Measurements from ENCODE around the gene INSRR. TPM values are rescaled to one million over a fixed set of nuclear protein-coding genes. Genes with fewer than 3 reads are reported as not detected.

The INSRR gene
- polyA plus RNA-seq, 3 donors, result not detected

GRCh38 chr1:156901966-156902915, 43.3 kb upstream of the INSRR start:
- intact Hi-C loops (cut with micrococcal nuclease), result no loop called here
- Histone ChIP-seq H3K9me3 (replicated peaks in 1 of 2; ENCODE audit: control insufficient read depth in 1 of 2, insufficient read depth in 1 of 2, low read length in 2 of 2) (no peaks in the 10 kb centered on the region), H2AFZ (ENCODE audit: insufficient read depth, low read depth, low read length, poor library complexity, severe bottlenecking) (no peak overlapping the region), H3K4me2 (replicated peaks; ENCODE audit: extremely low read depth, low read length, poor library complexity, severe bottlenecking) (no peak overlapping the region), H4K20me1 (ENCODE audit: insufficient read depth, low read length) (no peaks in the 10 kb centered on the region), H3K9ac (ENCODE audit: insufficient read depth, low read length, poor library complexity, severe bottlenecking) (no peak overlapping the region), H3K27me3 (ENCODE audit: control insufficient read depth in 2 of 2, insufficient read depth in 2 of 2, low read length in 2 of 2) (no peaks in the 10 kb centered on the region), H3K36me3 (replicated peaks in 1 of 2; ENCODE audit: control insufficient read depth in 1 of 2, insufficient read depth in 2 of 2, low read length in 2 of 2) (no peaks in the 10 kb centered on the region), H3K4me1 (ENCODE audit: control insufficient read depth in 1 of 2, insufficient read depth in 2 of 2, low read length in 2 of 2) (peaks cover 10 to 13% of the 10 kb centered on the region in 2 donors), H3K27ac (ENCODE audit: low read depth in 1 of 2, low read length in 2 of 2) (no peak overlapping the region), H3K4me3 (replicated peaks in 1 of 3; ENCODE audit: low read depth in 2 of 3, low read length in 3 of 3) (no peak overlapping the region), H3K79me2 (ENCODE audit: insufficient read depth, low read length) (no peaks in the 10 kb centered on the region)
- Mint-ChIP-seq H3K36me3 (no peaks in the 10 kb centered on the region), H3K27me3 (ENCODE audit: low read depth in 3 of 3) (peaks cover 8 to 16% (median 9%) of the 10 kb centered on the region in 3 donors), H3K9me3 (peaks cover 0 to 3% (median 0%) of the 10 kb centered on the region in 7 donors), H3K27ac (peak overlapping the region in 1 of 7 donors; percentile 26), H3K4me3 (no peak overlapping the region), H3K4me1 (peaks cover 25% of the 10 kb centered on the region)
- DNase-seq, result no peak
- WGBS (ENCODE audit: insufficient coverage), result 94% methylated on average over 21 of the region's 23 CpGs
- no peak for TF ChIP-seq CTCF (IDR thresholded peaks at IDR 0.05)

GRCh38 chr1:156901590-156901900, 42.6 kb upstream of the INSRR start:
- H3K4me1 Mint-ChIP-seq, result peaks cover 21% of the 10 kb centered on the region
- intact Hi-C loops (cut with micrococcal nuclease), result no loop called here

More at GRCh38 chr1:156901590-156901900, 42.6 kb upstream of the INSRR start:
- Histone ChIP-seq H3K79me2 (ENCODE audit: insufficient read depth, low read length) (no peaks in the 10 kb centered on the region), H3K4me3 (replicated peaks in 1 of 3; ENCODE audit: low read depth in 2 of 3, low read length in 3 of 3) (no peak overlapping the region), H3K9me3 (replicated peaks in 1 of 2; ENCODE audit: control insufficient read depth in 1 of 2, insufficient read depth in 1 of 2, low read length in 2 of 2) (no peaks in the 10 kb centered on the region), H3K9ac (ENCODE audit: insufficient read depth, low read length, poor library complexity, severe bottlenecking) (no peak overlapping the region), H4K20me1 (ENCODE audit: insufficient read depth, low read length) (no peaks in the 10 kb centered on the region), H2AFZ (ENCODE audit: insufficient read depth, low read depth, low read length, poor library complexity, severe bottlenecking) (no peak overlapping the region), H3K27me3 (ENCODE audit: control insufficient read depth in 2 of 2, insufficient read depth in 2 of 2, low read length in 2 of 2) (no peaks in the 10 kb centered on the region), H3K36me3 (replicated peaks in 1 of 2; ENCODE audit: control insufficient read depth in 1 of 2, insufficient read depth in 2 of 2, low read length in 2 of 2) (no peaks in the 10 kb centered on the region), H3K4me1 (ENCODE audit: control insufficient read depth in 1 of 2, insufficient read depth in 2 of 2, low read length in 2 of 2) (peaks cover 8 to 9% of the 10 kb centered on the region in 2 donors), H3K27ac (ENCODE audit: low read depth in 1 of 2, low read length in 2 of 2) (no peak overlapping the region), H3K4me2 (replicated peaks; ENCODE audit: extremely low read depth, low read length, poor library complexity, severe bottlenecking) (no peak overlapping the region)
- no peak for TF ChIP-seq CTCF (IDR thresholded peaks at IDR 0.05)
- peaks cover 11 to 14% (median 11%) of the 10 kb centered on the region in 3 donors for H3K27me3 Mint-ChIP-seq (ENCODE audit: low read depth in 3 of 3)
- no peak for DNase-seq
- 94% methylated on average over 4 of the region's 4 CpGs for WGBS (ENCODE audit: insufficient coverage)
- H3K4me3 Mint-ChIP-seq, result no peak overlapping the region
- H3K27ac Mint-ChIP-seq, result peak overlapping the region in 1 of 7 donors; percentile 73
- H3K9me3 Mint-ChIP-seq, result peaks cover 0 to 2% (median 0%) of the 10 kb centered on the region in 7 donors
- no peaks in the 10 kb centered on the region for H3K36me3 Mint-ChIP-seq

All from CD14-positive monocyte (primary cell).